Fibroblast of villous mesenchyme (primary cell): ENCODE data around the gene NAA16. TPM values are rescaled to one million over a fixed set of nuclear protein-coding genes. Genes with fewer than 3 reads are reported as not detected.

Experiments used
- DNase-seq: peaks from one replicate; pipeline ENCODE4 v3.0.0-alpha.2; 2010; ENCODE audit warnings: low read depth
- H3K4me3 ChIP-seq: 2 replicates; pipeline ENCODE4 v1.5.1; 2011; ENCODE audit warnings: low read depth, mild to moderate bottlenecking, low read length
- CTCF ChIP-seq: IDR thresholded peaks from 2 replicates; pipeline ENCODE4 v1.5.1; 2012; ENCODE audit warnings: low read depth, mild to moderate bottlenecking, low read length; ENCODE audit not compliant: insufficient read depth
- total RNA-seq: library from RNA; depleted of rRNA; stranded (reverse); fragments of >200 nt; gene quantifications from 2 replicates; pipeline ENCODE4 v1.2.3, GENCODE V29; 2012

The NAA16 gene
- 14.8 and 24.2 TPM in 2 replicates for total RNA-seq

GRCh38 chr13:41310963-41311405 is at the start of gene NAA16:
Gene NAA16 (plus strand): TSS chr13:41311267. CDS start chr13:41311529, 262 bp downstream.
- no peak for TF ChIP-seq CTCF
- DNase-seq: peak; percentile 84
- H3K4me3 ChIP-seq: peak within 1 kb of the TSS; percentile 98

- TF ChIP-seq CTCF: no peak
- DNase-seq: peak; percentile 68
- H3K4me3 ChIP-seq: peak within 1 kb of the TSS; percentile 73
Measured at GRCh38 chr13:41263261-41263971, 47.7 kb upstream of the NAA16 start, which contains the start of gene MTRF1. Gene MTRF1 (minus strand): TSS chr13:41263576. CDS start chr13:41260907, 2,669 bp downstream.

- no peak for DNase-seq
- TF ChIP-seq CTCF: no peak
- no peak overlapping the region for H3K4me3 ChIP-seq
Measured at GRCh38 chr13:41267106-41267505, 44.0 kb upstream of the NAA16 start.

GRCh38 chr13:41268764-41269163 is 42.3 kb upstream of the NAA16 start:
- peak; percentile 28 for DNase-seq
- TF ChIP-seq CTCF: no peak
- H3K4me3 ChIP-seq: no peak overlapping the region

- TF ChIP-seq CTCF: no peak
- H3K4me3 ChIP-seq: no peak overlapping the region
- no peak for DNase-seq
Measured at GRCh38 chr13:41271456-41272285, 39.4 kb upstream of the NAA16 start.

GRCh38 chr13:41273831-41274441 is 37.1 kb upstream of the NAA16 start:
- no peak for DNase-seq
- no peak overlapping the region for H3K4me3 ChIP-seq
- TF ChIP-seq CTCF: no peak
